Measurements from ENCODE around the gene OPN4. TPM values are rescaled to one million over a fixed set of nuclear protein-coding genes. Genes with fewer than 3 reads are reported as not detected.

Gene OPN4
- total RNA-seq, 3 donors from 2014 or later = not detected

GRCh38 chr10:86658751-86659150, 4.4 kb downstream of the OPN4 start:
- intact Hi-C loops (cut with DNase I; ENCODE audit: low total_unique reads) = no loop called here
- H3K36me3 ChIP-seq = no peaks in the 10 kb centered on the region
- TF ChIP-seq CTCF (IDR thresholded peaks at IDR 0.05) (no peak), POLR2A (IDR thresholded peaks at IDR 0.05) (no peak), POLR2AphosphoS5 (IDR thresholded peaks at IDR 0.05) (no peak)
- no peaks in the 10 kb centered on the region for H3K4me1 ChIP-seq
- no peak for DNase-seq (ENCODE audit: low spot score in 2 of 2)
- H3K4me3 ChIP-seq = no peak overlapping the region
- no peak overlapping the region for H3K27ac ChIP-seq
- H3K27me3 ChIP-seq = no peaks in the 10 kb centered on the region
- H3K9me3 ChIP-seq = no peaks in the 10 kb centered on the region

DNA sequence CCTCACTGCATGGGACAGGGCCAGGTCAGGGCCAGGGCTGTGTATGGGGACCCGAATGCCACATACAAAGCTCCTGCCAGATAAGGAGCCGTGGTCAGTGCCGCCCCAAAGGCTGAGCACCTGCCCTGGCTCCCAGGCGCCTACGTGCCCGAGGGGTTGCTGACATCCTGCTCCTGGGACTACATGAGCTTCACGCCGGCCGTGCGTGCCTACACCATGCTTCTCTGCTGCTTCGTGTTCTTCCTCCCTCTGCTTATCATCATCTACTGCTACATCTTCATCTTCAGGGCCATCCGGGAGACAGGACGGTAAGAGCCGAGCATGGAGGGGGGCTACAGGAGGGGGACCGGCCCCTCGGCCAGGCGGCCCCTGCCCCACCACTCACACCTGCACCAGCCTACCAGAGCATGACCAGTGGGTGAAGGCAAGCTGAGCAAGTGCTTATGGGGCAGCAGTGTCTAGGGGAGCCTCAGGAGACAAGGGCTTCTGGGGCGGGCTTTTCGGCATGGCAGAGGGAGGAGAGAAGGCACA, 4.9 kb downstream of the OPN4 start:
- no peaks in the 10 kb centered on the region for H3K4me1 ChIP-seq
- peak in 1 of 2 donors; percentile 37 for DNase-seq (ENCODE audit: low spot score in 2 of 2)
- H3K27ac ChIP-seq = no peak overlapping the region
- no peaks in the 10 kb centered on the region for H3K27me3 ChIP-seq
- no peak overlapping the region for H3K4me3 ChIP-seq
- no peaks in the 10 kb centered on the region for H3K9me3 ChIP-seq
- no peaks in the 10 kb centered on the region for H3K36me3 ChIP-seq
- intact Hi-C loops (cut with DNase I; ENCODE audit: low total_unique reads) = no loop called here
- TF ChIP-seq CTCF (IDR thresholded peaks at IDR 0.05) (no peak), POLR2A (IDR thresholded peaks at IDR 0.05) (no peak), POLR2AphosphoS5 (IDR thresholded peaks at IDR 0.05) (no peak)

DNA sequence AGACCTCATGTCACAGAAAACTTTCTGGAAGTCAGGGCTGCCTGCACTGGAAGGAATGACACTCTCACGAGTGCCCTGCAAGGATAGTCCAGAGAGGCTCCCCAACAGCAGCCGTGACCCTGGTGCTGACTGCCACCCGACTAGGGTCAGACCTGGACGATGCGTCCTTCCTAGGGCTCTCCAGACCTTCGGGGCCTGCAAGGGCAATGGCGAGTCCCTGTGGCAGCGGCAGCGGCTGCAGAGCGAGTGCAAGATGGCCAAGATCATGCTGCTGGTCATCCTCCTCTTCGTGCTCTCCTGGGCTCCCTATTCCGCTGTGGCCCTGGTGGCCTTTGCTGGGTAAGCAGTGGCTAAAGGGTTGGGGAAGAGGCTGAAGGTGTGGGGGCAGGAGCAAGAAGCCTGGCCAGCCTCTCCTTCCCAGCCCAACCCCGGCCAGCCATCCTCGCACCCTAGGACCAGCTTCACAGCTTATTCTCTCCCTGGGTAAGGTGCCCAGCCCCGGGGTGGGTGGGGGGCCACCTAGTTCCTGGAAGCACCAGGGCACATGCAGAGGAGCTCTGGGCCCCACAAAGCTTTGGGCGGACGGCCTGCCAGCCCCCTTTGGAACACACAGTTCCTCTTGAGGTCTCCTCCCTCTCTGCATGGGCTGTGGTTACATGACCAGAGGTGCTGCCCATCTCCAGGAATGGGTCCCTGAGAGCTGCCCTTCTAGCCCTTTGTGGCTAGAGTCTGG, 5.5 kb downstream of the OPN4 start:
- DNase-seq (ENCODE audit: low spot score in 2 of 2) = peak in 1 of 2 donors; percentile 37
- Histone ChIP-seq H3K36me3 (no peaks in the 10 kb centered on the region), H3K9me3 (no peaks in the 10 kb centered on the region), H3K4me3 (no peak overlapping the region), H3K27me3 (no peaks in the 10 kb centered on the region), H3K4me1 (no peaks in the 10 kb centered on the region), H3K27ac (no peak overlapping the region)
- TF ChIP-seq POLR2AphosphoS5 (IDR thresholded peaks at IDR 0.05) (no peak), CTCF (IDR thresholded peaks at IDR 0.05) (no peak), POLR2A (IDR thresholded peaks at IDR 0.05) (no peak)
- intact Hi-C loops (cut with DNase I; ENCODE audit: low total_unique reads) = no loop called here

GRCh38 chr10:86661161-86662025, 7.0 kb downstream of the OPN4 start:
- no peak for TF ChIP-seq CTCF (IDR thresholded peaks at IDR 0.05)
- TF ChIP-seq POLR2A (IDR thresholded peaks at IDR 0.05) = no peak
- Histone ChIP-seq H3K27me3 (no peaks in the 10 kb centered on the region), H3K36me3 (no peaks in the 10 kb centered on the region), H3K27ac (no peak overlapping the region), H3K9me3 (no peaks in the 10 kb centered on the region), H3K4me1 (no peaks in the 10 kb centered on the region), H3K4me3 (no peak overlapping the region)
- intact Hi-C loops (cut with DNase I; ENCODE audit: low total_unique reads) = no loop called here
- DNase-seq (ENCODE audit: low spot score in 2 of 2) = no peak
